UCSD-AML1 (cell line): ENCODE measurements around the gene POLR3G.
A peak's percentile ranks its signal among the peaks of the same experiment; 100 is the strongest.

ENCODE experiments used
- DNase-seq: peaks from one replicate; lab custom pipeline; 2025; ENCODE audit not compliant: unreplicated experiment; lab: John Stamatoyannopoulos, UW

POLR3G gene

GRCh38 chr5:90495146-90495545, 20.5 kb downstream of the POLR3G start:
- no peak for DNase-seq

- no peak for DNase-seq
Observed at GRCh38 chr5:90503596-90503995, 28.9 kb downstream of the POLR3G start.

- no peak for DNase-seq
Observed at GRCh38 chr5:90504743-90505142, 30.1 kb downstream of the POLR3G start.

- DNase-seq, result no peak
Observed at GRCh38 chr5:90506221-90506620, 31.6 kb downstream of the POLR3G start.

- DNase-seq, result no peak
Observed at GRCh38 chr5:90510438-90510837, 35.8 kb downstream of the POLR3G start.

GRCh38 chr5:90514520-90514919, 39.9 kb downstream of the POLR3G start:
- DNase-seq, result no peak

GRCh38 chr5:90518661-90519060, 44.0 kb downstream of the POLR3G start:
- no peak for DNase-seq

GRCh38 chr5:90519081-90519480, 44.4 kb downstream of the POLR3G start:
- no peak for DNase-seq

GRCh38 chr5:90528601-90529193, 54.0 kb downstream of the POLR3G start:
- DNase-seq, result peak; percentile 17

- DNase-seq, result peak; percentile 98
Observed at GRCh38 chr5:90529194-90529938, 54.7 kb downstream of the POLR3G start, which contains the start of gene LYSMD3. Gene LYSMD3, minus strand, starts transcription at chr5:90529584. Its CDS starts 4,295 bp downstream, at chr5:90525289.

- DNase-seq, result peak; percentile 71
Observed at GRCh38 chr5:90529939-90530677, 55.4 kb downstream of the POLR3G start.

GRCh38 chr5:90530736-90531487, 56.2 kb downstream of the POLR3G start:
- DNase-seq, result no peak

- no peak for DNase-seq
Observed at GRCh38 chr5:90533794-90534193, 59.1 kb downstream of the POLR3G start.

- no peak for DNase-seq
Observed at GRCh38 chr5:90534922-90535321, 60.3 kb downstream of the POLR3G start.

- no peak for DNase-seq
Observed at GRCh38 chr5:90542827-90543519, 68.3 kb downstream of the POLR3G start.

GRCh38 chr5:90545511-90545910, 70.8 kb downstream of the POLR3G start:
- no peak for DNase-seq

GRCh38 chr5:90546216-90546837, 71.7 kb downstream of the POLR3G start:
- no peak for DNase-seq

GRCh38 chr5:90547072-90547536, 72.4 kb downstream of the POLR3G start:
- no peak for DNase-seq

- no peak for DNase-seq
Observed at GRCh38 chr5:90548069-90548593, 73.5 kb downstream of the POLR3G start.

- DNase-seq, result no peak
Observed at GRCh38 chr5:90549223-90549622, 74.6 kb downstream of the POLR3G start.
